Ramos (cell line): ENCODE results near the gene EEF2KMT.
"Not testable (repeated sequence)": the region's sequence is repeated elsewhere in the genome, so short reads cannot be mapped to it uniquely, and the experiment has no call there.

ENCODE experiments used
- in situ Hi-C: fragments of 300-500 bp; cut with MboI; formaldehyde crosslinking; loops from one replicate; pipeline ENCODE4 v1.14.3; 2022; ENCODE audit warnings: low sequenced_read_pairs; ENCODE audit not compliant: unreplicated experiment

EEF2KMT gene

GRCh38 chr16:5096437-5097060, 1.0 kb downstream of the EEF2KMT start:
- in situ Hi-C loops = not testable (repeated sequence)

GRCh38 chr16:5095145-5095830, 2.3 kb downstream of the EEF2KMT start:
- in situ Hi-C loops = not testable (repeated sequence)

- in situ Hi-C loops = not testable (repeated sequence)
These were observed 3.8 kb downstream of the EEF2KMT start for GRCh38 chr16:5093746-5094145.

GRCh38 chr16:5093081-5093480, 4.5 kb downstream of the EEF2KMT start:
- in situ Hi-C loops = not testable (repeated sequence)

GRCh38 chr16:5090592-5090991, 7.0 kb downstream of the EEF2KMT start:
- in situ Hi-C loops = not testable (repeated sequence)

- in situ Hi-C loops = not testable (repeated sequence)
These were observed 7.6 kb downstream of the EEF2KMT start for GRCh38 chr16:5089911-5090555.

GRCh38 chr16:5088936-5089335, 8.7 kb downstream of the EEF2KMT start:
- in situ Hi-C loops = not testable (repeated sequence)

- in situ Hi-C loops = not testable (repeated sequence)
These were observed 9.4 kb downstream of the EEF2KMT start for GRCh38 chr16:5088086-5088790.

GRCh38 chr16:5085716-5086115, 11.9 kb downstream of the EEF2KMT start:
- in situ Hi-C loops = not testable (repeated sequence)

- in situ Hi-C loops = not testable (repeated sequence)
These were observed 12.8 kb downstream of the EEF2KMT start for GRCh38 chr16:5084802-5085201.

GRCh38 chr16:5084099-5084731, 13.4 kb downstream of the EEF2KMT start:
- in situ Hi-C loops = not testable (repeated sequence)

GRCh38 chr16:5083646-5084045, 13.9 kb downstream of the EEF2KMT start:
- in situ Hi-C loops = not testable (repeated sequence)

- in situ Hi-C loops = not testable (repeated sequence)
These were observed 16.6 kb downstream of the EEF2KMT start for GRCh38 chr16:5080996-5081395.

- in situ Hi-C loops = not testable (repeated sequence)
These were observed 17.1 kb downstream of the EEF2KMT start for GRCh38 chr16:5080461-5080860.

GRCh38 chr16:5078626-5079025, 19.0 kb downstream of the EEF2KMT start:
- in situ Hi-C loops = no loop called here

- in situ Hi-C loops = no loop called here
These were observed 20.3 kb downstream of the EEF2KMT start for GRCh38 chr16:5077304-5077703.

- in situ Hi-C loops = no loop called here
These were observed 22.0 kb downstream of the EEF2KMT start for GRCh38 chr16:5075637-5076036.

GRCh38 chr16:5073771-5074170, 23.8 kb downstream of the EEF2KMT start:
- in situ Hi-C loops = not testable (repeated sequence)

GRCh38 chr16:5073279-5073629, 24.3 kb downstream of the EEF2KMT start:
- in situ Hi-C loops = no loop called here
